HG03280 (cell line): Measurements from ENCODE around the gene ODAD4.
A peak's percentile ranks its signal among the peaks of the same experiment; 100 is the strongest.

Experiments used
- ATAC-seq: cut with Tn5 transposase; IDR thresholded peaks from one replicate; pipeline ENCODE4 v1.9.1; 2021; ENCODE audit warnings: mild to moderate bottlenecking, moderate library complexity; ENCODE audit not compliant: unreplicated experiment

Gene ODAD4

DNA sequence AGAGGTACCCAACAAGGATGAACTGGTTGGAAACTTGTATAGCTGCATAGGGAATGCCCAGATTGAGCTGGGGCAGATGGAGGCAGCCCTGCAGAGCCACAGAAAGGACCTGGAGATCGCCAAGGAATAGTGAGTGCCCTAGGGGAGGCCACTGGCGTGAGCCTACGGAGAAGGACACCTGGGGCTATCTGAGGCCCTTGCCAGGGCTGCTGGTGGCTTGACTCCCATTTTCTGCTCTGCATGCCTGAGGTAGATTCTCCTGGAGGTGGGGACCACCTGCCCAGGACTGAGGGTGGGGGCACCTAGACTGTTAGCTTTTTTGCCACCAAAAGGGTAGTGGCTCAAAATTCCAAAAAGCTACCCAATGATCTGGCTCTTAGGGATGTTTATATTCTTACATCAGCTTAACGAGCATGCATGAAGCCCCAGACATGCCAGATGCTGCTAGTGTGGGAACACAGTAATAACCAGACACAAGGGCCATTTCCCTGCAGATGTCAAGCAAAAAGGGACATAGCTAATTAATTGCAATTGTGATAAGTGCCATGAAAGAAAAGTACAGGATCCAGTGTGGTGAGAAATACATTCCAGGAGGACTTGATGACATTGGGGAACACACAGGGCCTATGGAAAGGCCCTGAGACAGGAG, 8.8 kb downstream of the ODAD4 start:
- no peak for ATAC-seq

DNA sequence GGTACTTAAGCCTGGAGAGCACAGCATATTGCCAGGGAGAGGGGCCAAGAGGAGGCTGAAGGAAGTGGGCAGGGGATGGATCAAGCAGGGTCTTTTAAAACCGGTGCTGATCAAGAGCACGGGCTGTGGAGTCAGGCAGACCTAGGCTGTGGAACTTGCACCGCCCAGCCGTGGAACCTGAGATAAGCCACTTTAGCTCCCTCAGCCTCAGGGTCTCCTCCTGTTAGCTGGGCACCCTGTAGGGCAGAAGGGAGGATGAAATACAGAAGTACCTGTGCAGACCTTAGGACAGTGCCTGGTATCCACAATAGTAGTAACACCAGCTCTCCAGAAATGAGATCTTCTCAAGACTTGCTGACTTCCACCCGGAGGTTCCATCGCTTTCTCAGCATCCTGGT, 9.3 kb downstream of the ODAD4 start:
- no peak for ATAC-seq

GRCh38 chr17:41941168-41941567, 10.8 kb downstream of the ODAD4 start:
- no peak for ATAC-seq

GRCh38 chr17:41942626-41943373, 12.4 kb downstream of the ODAD4 start:
- no peak for ATAC-seq

GRCh38 chr17:41943492-41943891, 13.1 kb downstream of the ODAD4 start:
- ATAC-seq, result no peak

DNA sequence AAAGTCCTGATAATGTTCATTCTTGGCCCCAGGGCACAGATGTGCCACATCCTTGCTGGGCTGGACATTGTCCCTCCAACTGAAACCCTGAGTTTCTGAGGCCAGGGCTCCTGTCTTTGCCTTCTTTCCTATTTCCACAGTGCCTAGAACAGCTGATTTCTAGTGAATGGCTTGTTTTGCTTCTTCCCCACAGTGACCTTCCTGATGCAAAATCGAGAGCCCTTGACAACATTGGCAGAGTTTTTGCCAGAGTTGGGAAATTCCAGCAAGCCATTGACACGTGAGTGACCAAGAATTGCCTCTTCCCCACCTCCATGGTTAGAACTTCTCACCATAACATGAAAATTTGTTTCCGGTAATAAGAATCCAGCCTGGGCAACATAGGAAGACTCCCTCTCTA, 14.5 kb downstream of the ODAD4 start:
- ATAC-seq, result no peak

GRCh38 chr17:41948762-41949460, 18.5 kb downstream of the ODAD4 start:
- no peak for ATAC-seq

DNA sequence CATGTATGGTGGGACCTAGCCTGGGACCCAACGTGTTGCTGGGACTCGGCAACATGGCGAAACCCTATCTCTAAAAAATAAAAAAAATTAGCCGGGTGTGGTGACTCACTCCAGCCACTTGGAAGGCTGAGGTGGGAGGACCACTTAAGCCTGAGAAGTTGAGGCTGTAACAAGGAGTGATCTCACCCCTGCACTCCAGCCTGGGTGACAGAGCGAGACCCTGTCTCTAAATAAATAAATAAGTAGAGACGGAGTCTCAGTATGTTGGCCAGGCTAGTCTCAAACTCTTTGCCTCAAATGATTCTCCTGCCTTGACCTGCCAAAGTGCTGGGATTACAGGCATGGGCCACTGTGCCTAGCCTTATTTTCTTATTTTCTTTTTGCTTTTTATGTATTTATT, 26.1 kb downstream of the ODAD4 start:
- no peak for ATAC-seq

GRCh38 chr17:41957031-41957868, 26.8 kb downstream of the ODAD4 start:
- ATAC-seq, result no peak

DNA sequence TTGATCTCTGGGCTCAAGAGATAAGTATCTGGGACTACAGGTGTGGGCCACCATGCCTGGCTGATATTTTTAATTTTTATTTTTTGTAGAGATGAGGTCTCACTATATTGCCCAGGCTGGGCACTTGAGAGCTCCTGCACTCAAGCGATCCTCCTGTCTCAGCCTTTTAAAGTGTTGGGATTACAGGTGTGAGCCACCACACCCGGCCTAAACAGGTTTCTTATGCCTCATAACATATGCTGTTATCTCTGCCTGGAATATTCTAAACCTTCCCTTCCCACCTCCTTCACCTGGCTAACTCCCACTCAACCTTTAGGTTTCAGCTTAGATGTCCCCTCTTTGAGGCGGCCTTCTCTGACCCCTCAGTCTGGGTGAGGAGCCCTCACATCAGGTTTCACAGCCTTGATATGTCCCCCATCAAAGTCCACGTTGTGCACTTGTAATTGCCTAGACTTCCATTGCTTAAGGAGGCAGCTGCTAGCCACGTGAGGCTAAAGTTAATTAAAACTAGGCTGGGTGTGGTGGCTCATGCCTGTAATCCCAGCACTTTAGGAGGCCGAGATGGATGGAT, 27.5 kb downstream of the ODAD4 start:
- no peak for ATAC-seq

- no peak for ATAC-seq
These were observed 28.6 kb downstream of the ODAD4 start for GRCh38 chr17:41959030-41959335.

GRCh38 chr17:41959336-41960095, 29.1 kb downstream of the ODAD4 start:
- no peak for ATAC-seq

GRCh38 chr17:41962111-41962510, 31.7 kb downstream of the ODAD4 start:
- no peak for ATAC-seq

- ATAC-seq, result no peak
These were observed 32.5 kb downstream of the ODAD4 start for GRCh38 chr17:41962768-41963434.

DNA sequence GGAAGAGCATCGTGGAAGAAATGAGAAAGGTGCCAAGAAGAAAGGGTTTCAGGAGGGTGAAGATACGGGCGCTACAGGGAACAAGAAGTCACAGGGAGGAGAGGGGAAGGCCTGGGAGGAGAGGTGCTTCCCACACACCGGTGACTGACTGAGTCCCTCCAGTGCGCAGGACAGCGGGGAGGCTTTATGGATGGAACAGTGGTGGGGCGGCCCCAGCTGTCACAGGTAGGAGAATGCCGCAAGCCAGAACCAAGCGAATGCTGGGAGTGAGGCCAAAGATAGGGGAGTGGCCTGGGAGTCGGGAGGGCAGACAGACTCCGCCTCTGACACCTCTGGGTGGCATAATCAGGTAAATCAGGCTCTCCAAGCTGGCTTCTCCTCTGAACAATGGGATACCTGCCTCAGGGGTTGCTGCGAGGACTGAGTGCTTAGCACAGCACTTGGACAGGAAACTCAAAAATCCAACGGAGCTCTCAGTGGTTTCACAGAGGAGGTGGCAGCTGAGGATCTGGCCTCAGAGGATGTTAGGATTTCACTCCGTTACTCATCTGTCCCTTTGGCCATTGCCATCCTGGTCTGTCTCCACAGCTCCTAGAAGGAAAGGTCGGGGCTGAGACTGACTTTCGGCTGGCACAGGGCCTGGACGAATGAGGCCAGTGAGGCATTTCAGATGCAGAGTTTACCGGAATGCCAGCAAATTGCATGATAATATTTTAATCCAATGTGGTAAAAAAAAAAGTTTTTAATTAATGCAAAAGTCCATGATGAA, 35.5 kb downstream of the ODAD4 start:
- ATAC-seq, result no peak

GRCh38 chr17:41966463-41967140, 36.2 kb downstream of the ODAD4 start, which contains the start of gene CNP:
TSS of gene CNP (plus strand) at chr17:41966795. CDS start at chr17:41966885, 90 bp downstream.
- ATAC-seq, result peak; percentile 79

DNA sequence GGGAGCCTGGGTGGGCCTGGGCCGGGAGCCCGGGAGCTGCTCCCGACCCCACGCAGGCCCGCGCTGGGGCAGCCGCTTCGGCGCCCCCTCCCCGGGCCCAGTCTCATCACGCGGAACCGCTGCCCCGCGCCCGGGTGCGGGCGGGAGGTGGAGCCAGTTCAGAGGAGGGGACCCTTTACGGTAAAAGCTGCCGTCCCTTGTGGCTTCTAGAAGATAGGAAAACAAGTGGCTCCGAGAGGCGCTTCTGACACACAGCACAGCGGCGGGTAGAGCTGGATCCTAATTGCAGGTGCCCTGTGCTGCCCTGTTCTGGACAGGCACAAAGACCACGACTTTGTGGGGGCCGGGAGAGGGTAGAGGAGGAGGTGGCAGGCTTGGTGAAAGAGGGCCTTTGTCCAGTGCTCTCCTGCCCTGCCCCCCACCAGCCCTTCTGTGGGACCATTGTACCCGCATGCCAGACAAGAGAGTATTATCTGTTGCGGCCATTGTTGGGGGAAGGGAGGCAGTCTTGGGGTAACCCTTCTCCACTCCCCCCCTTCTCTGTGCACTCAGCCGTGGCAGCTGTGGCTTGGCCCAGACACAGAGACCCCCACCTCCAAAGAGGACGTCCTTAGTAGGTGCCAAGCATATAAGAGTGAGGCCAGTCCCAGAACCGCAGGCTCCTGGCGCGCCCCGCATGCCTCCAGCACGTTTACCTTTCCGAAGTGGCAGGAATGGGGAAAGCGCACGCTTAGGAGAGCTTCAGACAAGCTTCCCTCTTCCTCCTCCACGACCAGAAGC, 36.9 kb downstream of the ODAD4 start:
- ATAC-seq, result no peak
